ENCODE data around the gene GAS7.

Gene GAS7

DNA sequence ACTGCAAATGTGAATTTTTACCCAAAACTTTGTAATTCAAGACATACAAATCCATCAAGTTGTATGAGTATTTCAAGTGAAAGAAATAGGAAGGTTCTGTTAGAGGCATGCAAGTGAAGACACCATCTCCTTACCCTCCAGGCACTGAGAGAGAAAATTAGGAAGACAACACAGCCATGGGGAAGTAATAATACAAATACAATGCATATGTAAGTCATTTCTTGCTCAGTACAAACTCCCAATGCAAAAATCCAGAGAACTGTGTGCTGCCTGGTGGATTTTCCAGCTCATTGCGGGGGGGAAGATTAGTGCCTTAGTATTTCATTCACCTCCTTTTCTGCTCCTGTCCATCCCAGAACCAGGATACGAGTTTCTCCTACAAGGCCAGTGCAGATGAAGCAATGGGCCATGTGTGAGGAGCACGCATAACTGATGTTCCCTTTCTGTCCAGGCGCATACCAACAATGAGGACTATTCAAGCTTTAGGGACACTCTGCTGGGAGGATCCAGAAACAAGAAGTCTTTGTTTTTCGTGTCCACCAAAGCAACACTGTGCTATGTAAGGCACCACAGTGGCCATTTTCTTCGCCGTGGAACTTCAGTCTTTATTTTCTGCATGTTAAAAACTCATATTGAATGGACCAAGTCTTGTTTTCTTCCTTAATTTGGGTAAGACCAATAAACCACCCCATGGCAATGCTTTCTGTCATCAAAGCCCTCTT is 149.6 kb downstream of the GAS7 start:
- DNase-seq (ENCODE audit: low spot score): peak; percentile 96

DNA sequence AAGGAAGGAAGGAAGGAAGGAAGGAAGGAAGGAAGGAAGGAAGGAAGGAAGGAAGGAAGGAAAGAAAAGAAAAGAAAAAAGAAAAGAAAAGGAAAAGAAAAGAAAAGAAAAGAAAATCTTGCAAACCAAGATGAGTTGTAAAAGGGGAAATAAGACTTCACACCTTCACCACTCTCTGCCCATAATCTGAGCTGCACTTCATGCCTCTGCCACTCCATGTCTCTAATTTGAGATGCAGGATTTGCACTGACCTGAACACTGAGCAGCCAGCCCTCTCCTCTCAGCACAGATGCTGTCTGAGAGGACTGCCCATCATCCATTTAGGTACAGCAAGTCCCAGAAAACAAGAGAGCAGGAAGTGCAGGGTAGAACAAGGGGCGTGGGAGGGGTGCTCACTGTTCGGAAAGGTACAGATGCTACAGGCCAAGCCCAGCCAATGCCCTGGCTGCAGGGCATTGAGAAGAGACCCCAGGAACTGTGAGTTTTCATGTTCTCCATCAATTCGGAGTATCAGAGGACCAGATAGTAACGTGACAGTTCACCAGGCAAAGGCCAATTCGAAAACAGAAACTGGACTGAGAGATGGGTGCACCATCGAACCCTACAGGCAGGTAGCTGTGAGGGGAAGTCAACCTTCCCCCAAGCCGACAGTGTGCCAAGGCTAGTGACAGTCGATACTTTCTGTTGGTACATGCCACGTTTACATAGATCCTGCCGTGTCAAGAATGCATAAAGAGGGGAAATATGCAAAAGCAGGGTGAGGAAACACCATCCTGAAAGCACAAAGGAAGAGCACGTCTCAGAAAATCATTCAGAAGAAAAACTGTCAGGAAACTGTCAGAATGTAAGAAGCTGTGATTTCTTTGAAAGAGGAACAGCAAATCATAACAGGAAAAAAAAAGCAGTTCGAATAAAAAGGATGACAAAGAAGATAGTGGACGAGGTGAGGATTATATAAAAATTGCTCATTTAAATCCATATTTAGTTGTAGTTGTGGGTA is 151.3 kb downstream of the GAS7 start:
- DNase-seq (ENCODE audit: low spot score): no peak

DNA sequence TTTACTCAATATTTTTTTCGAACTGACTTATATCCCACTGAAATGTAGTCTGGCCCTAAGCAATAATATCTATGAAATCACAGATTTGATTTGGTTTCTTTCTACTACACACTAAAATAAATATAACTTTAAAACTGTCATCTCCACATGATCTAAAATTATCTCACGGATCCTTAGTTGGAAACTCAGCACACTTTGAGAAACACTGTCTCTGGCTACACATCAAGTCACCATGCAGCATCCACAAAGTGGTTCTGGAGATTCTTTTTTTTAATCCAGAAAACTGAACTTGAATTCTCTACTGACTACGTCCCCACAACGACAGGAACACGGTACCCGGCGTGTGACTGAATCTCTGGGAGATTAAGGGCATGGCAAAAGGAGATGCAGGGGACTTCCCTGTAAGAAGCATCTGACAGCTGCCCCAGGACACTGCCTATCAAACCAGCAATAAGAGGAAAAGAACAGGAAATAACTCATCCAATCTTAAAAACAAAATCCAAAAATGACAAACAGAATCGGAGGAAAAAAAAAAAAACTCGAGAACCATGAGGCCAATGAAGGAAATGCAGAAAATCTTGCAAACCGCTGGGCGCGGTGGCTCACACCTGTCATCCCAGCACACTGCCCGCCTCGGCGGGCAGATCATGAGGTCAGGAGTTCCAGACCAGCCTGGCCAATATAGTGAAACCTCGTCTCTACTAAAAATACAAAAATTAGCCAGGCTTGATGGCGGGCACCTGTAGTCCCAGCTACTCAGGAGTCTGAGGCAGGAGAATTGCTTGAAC is 152.3 kb downstream of the GAS7 start:
- DNase-seq (ENCODE audit: low spot score): no peak

GRCh38 chr17:10042589-10043244 is 155.7 kb downstream of the GAS7 start:
- no peak for DNase-seq (ENCODE audit: low spot score)

GRCh38 chr17:10041916-10042588 is 156.4 kb downstream of the GAS7 start:
- no peak for DNase-seq (ENCODE audit: low spot score)

- DNase-seq (ENCODE audit: low spot score): no peak
Measured at GRCh38 chr17:10041287-10041612, 157.2 kb downstream of the GAS7 start.

- peak; percentile 97 for DNase-seq (ENCODE audit: low spot score)
Measured at GRCh38 chr17:10036511-10037061, 161.8 kb downstream of the GAS7 start.

DNA sequence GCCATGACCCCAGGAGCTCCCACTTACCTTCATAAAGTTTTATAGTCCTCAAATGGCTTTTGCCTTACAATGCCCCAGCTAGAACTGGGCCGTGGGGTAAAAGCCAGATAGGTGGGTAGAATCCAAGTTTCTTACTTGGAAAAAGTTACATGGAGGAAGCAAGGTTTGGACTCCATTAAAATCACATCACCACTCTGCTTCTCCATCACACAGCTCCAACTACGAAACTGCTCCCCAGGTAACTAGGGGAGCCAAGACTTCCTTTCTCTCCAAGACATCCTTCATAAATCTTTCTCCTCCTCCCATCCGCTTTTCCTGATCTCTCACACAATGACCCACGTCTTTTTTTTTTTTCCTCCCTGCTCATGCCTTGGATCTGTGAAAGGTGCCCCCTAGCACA is 162.5 kb downstream of the GAS7 start:
- no peak for DNase-seq (ENCODE audit: low spot score)

DNA sequence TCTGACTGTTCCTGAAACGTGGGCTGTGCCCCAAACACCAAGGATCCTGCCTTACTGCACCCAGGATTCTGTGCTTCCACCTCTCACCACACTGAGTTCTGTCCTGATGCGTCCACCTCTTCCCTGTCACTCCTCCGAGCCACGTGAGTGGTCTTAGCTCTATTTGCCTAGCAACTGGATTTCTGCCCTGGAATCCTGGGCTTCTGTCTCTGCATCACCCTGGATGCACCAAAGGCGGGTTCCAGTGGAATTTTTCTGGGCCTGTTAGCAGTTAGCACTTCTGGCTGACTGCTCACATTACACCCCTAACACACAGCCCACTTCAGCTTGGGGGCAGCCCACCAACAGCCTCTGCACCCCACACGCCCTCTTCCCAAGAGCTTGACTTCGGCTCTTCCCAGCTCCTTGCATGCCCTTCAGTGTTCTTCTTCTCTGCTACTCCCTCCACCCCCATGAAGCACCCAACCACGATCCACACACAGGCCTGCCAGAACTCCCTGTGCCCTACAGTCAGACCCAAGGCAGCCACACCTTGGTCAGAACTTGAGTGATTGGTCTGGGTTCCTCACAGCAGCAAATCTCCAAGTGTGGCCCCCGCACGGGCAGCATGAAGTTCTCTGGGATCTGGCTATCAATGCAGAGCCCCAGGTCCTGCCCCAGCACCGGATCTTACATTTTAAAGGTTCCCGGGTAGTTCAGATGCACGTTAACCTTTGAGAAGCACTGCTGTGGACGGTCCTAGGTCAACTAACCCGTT is 163.5 kb downstream of the GAS7 start:
- DNase-seq (ENCODE audit: low spot score): no peak

DNA sequence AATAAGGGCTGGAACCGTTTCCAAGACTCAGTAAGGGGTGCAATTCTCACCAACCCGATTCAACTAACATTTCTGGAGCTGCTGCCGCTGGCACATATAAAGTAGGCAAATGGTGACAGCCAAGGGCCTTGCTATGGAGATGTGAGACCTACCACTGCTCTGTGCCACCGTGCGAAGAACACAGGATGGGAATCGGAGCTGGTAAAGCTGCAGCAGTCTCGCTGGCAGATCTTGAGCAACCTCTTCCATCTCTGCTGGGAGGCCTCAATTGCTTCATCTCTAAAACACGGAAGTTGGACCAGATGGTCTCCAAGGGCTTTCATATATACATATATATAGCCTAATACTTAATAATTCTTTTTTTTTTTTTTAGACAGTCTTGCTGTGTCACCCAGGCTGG is 164.4 kb downstream of the GAS7 start:
- DNase-seq (ENCODE audit: low spot score): peak; percentile 70

GRCh38 chr17:10033449-10033848 is 165.0 kb downstream of the GAS7 start:
- peak; percentile 66 for DNase-seq (ENCODE audit: low spot score)

DNA sequence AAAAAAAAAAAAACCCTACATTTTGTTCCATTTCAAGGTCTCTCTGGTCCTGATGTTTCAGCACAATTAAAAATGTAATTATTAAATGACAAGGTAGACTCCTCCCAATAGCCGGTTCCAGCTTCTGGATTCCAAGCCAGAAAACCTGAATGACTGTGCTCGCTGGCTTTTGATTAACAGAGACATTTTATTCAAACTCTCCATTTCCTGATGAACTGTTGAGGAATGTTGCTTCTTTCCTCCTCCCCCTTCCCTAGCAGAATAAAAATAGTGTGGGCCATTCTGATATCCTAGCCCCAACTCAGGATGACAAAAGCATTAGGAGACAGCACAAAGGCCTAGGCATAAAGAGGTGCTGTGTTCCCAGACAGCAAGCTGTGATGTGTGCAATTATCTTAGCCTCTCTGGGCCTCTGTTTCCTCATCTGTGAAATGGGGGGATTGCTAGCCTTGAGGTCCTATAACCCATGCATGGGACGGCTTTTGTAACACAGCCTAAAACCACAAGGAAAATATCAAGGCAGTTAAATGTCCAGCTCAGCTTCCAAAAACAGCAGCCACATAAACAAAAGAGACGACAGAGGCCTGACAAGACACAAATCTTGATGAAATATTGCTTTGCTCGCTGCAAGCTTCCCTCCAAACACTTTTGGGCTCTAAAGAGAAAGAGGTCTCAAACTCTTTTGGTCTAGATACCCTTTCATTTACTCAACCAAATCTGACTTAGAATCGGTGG is 166.1 kb downstream of the GAS7 start:
- no peak for DNase-seq (ENCODE audit: low spot score)

GRCh38 chr17:10031606-10032005 is 166.8 kb downstream of the GAS7 start:
- peak; percentile 67 for DNase-seq (ENCODE audit: low spot score)

DNA sequence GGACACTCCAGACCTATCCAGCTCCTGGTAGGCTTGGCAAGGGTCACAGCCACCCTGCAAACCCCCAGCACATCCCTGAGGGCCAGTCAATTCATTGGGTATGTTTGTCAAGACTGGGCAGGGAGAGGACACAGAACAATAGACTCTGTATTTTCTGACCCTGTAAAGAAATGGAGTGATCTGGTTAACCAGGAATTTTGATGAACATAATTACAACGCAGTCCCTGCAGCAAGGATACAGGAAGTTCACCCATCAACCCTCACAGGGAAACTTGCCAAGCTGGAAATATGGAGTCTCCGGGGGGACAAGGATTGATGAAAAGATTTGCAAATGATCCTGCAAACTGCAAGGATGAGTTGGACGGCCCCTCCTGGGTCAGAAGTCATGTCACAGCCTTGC is 167.3 kb downstream of the GAS7 start:
- DNase-seq (ENCODE audit: low spot score): no peak

DNA sequence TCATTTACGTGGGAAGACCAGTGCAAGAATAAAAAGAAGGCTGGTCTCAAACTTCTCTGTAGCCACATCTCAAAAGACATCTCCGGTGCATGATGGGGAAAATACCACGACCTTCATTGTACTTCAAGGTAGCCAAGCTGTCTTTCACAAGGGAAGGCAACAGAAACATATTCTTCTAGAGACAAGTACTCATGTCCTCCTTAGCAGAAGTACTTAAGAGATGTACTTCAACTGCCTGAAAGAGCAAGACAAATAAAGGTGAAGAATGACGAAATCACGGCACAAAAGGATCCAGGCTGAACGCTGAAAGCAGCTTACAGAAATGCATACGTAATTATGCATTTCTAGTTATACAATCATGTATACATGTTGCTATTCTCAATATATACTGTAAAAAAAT is 169.3 kb downstream of the GAS7 start:
- DNase-seq (ENCODE audit: low spot score): no peak

DNA sequence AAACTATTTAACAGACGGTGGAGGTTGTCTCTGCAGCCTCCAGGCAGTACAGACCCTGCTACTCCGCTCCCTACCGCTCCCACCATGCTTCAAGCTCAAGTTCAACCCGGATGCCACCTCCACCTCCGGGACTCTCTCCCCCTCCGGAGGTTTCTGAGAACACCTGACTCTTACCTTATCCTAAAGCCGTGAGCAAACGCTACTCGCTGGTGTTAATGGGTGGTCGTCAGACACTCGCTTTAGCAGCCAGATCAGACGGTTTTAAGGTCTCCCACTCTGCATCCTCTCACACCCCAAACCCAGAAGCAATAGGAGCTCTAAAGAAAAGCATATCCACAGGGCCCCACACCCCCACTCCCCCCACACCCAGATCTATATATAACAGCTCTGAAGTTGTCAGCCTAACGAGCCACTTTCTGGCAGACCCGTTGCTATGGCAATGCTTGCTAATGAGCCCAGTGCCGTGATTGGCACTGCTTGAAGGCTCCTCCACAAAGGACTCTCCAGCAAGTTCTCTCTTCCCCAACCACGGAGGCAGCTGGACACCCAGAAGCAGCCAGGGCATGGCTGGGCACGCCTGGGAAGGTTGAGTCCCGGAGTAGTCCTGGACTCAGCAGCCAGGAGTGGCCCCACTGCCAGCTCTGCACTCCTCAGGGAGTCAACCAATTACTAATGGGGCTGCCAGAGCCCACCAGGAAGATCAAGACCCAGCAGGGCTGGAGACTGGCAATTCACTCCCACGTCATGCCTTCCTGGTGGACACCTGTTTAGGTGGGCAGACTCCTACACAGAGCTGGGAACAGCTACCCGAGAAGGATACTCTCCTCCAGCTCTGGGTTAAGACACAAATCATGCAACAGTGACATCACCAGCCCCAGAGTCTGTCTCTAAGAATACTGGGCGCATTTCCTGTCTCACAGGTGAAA is 172.2 kb downstream of the GAS7 start:
- DNase-seq (ENCODE audit: low spot score): peak; percentile 85

DNA sequence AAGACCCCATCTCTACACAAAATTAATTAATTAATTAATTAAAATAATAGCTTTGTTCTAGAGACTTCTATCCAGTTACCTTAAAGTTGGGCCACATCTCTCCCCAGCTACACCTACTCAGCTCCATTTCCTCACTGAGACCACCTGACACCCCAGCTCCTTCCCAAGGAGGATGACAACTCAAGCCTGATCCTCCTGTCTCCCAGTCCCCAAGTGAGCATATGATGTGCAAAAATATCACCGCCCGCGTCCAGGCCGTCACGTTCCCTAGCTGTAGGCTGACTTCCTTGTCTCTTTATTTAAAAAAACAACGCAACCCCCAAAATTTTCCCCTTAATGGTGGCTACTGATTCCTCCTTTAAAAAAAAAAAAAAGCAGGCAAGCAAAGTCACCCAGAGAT is 173.2 kb downstream of the GAS7 start:
- no peak for DNase-seq (ENCODE audit: low spot score)

- DNase-seq (ENCODE audit: low spot score): no peak
Measured at GRCh38 chr17:10022416-10022815, 176.0 kb downstream of the GAS7 start.

Data from Ammon's horn (tissue), 1 donor.